Uterus (tissue), 4 donors: ENCODE measurements around the gene SLC9A8. TPM values are rescaled to one million over a fixed set of nuclear protein-coding genes. Genes with fewer than 3 reads are reported as not detected.

Source experiments
- DNase-seq, 2 donors: peaks; one replicate each; pipeline ENCODE4 v3.0.0-alpha.2; 2019 to 2020
- H3K27ac ChIP-seq, 2 donors: fragments of 200-600 bp; sonication (generic); 1 replicate in 1 of 2; 2 replicates in 1 of 2; pipeline ENCODE4 v1.5.1; 2016 to 2018
- H3K27me3 ChIP-seq, 2 donors: fragments of 200-600 bp; sonication (generic); one replicate each; pipeline ENCODE4 v1.5.1; 2018 to 2019; ENCODE audit warnings: control low read depth in 1 of 2
- H3K36me3 ChIP-seq, 2 donors: fragments of 200-600 bp; sonication (generic); one replicate each; pipeline ENCODE4 v1.5.1; 2019; ENCODE audit warnings: control low read depth in 1 of 2
- H3K4me1 ChIP-seq, 2 donors: fragments of 200-600 bp; sonication (generic); one replicate each; pipeline ENCODE4 v1.5.1; 2018 to 2019; ENCODE audit warnings: control low read depth in 1 of 2
- H3K4me3 ChIP-seq, 2 donors: fragments of 200-600 bp; sonication (generic); 1 replicate in 1 of 2; 2 replicates in 1 of 2; pipeline ENCODE4 v1.5.1; 2018 to 2019; ENCODE audit warnings: mild to moderate bottlenecking in 1 of 2
- H3K9me3 ChIP-seq, 2 donors: fragments of 200-600 bp; sonication (generic); one replicate each; pipeline ENCODE4 v1.5.1; 2019; ENCODE audit warnings: control low read depth in 1 of 2
- POLR2A ChIP-seq, 2 donors: fragments of 450-650 bp; IDR thresholded peaks; one replicate each; pipeline ENCODE4 v1.6.1; 2016; ENCODE audit warnings: antibody characterized with exemption in 2 of 2, mild to moderate bottlenecking in 1 of 2, moderate library complexity in 1 of 2
- intact Hi-C: fragments of 100-400 bp; cut with DNase I; formaldehyde crosslinking; loops from one replicate; pipeline ENCODE4 v1.15.1; 2023; ENCODE audit warnings: low total_unique reads
- total RNA-seq, 4 donors: library from RNA; depleted of rRNA in 3 of 4; stranded (reverse); fragments of >200 nt in 3 of 4; gene quantifications; one replicate each; pipeline versions ENCODE4 v1.1.0 to v1.2.4, GENCODE V29; 2014 to 2023
- TF ChIP-seq, protein P1 (sequence below), 4 experiments: fragments of 200-600 bp in 2 of 4; fragments of 450-650 bp in 2 of 4; sonication (generic) in 2 of 4; IDR thresholded peaks; one replicate each; pipeline ENCODE4 v1.5.1; 2016 to 2019; ENCODE audit warnings: antibody characterized with exemption in 4 of 4, mild to moderate bottlenecking in 2 of 4, moderate library complexity in 1 of 4
- donor health status: DM: yes; HTN: yes; CAD: no.

SLC9A8 gene
- total RNA-seq, 4 donors from 2014 or later: 1.3 to 12.8 (median 4.3) TPM

DNA sequence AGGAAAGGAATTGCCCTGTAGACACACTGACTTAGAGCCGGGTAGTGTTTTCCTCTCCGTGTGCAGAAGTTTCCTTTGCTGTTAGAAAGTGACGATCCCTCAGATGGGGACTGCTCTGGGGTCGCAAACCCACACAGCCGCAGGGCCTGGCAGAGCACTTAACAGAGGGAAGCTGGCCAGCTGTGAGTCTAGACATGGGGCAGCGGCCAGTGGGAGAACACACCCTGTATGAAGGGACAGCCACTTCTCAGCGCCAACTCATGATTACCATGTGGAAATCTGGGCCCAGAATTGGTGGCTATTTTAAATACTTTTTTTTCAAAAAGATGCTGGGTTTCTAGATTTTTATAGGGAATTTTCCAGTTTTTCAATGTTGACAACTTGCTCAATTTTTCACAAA, 39.4 kb downstream of the SLC9A8 start:
- H3K9me3 ChIP-seq: no peaks in the 10 kb centered on the region
- intact Hi-C loops: no loop called here
- DNase-seq: no peak
- no peak overlapping the region for H3K27ac ChIP-seq
- no peaks in the 10 kb centered on the region for H3K4me1 ChIP-seq
- no peak for TF ChIP-seq POLR2A (IDR thresholded peaks at IDR 0.05)
- TF ChIP-seq, protein P1, sequence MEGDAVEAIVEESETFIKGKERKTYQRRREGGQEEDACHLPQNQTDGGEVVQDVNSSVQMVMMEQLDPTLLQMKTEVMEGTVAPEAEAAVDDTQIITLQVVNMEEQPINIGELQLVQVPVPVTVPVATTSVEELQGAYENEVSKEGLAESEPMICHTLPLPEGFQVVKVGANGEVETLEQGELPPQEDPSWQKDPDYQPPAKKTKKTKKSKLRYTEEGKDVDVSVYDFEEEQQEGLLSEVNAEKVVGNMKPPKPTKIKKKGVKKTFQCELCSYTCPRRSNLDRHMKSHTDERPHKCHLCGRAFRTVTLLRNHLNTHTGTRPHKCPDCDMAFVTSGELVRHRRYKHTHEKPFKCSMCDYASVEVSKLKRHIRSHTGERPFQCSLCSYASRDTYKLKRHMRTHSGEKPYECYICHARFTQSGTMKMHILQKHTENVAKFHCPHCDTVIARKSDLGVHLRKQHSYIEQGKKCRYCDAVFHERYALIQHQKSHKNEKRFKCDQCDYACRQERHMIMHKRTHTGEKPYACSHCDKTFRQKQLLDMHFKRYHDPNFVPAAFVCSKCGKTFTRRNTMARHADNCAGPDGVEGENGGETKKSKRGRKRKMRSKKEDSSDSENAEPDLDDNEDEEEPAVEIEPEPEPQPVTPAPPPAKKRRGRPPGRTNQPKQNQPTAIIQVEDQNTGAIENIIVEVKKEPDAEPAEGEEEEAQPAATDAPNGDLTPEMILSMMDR (IDR thresholded peaks at IDR 0.05): no peak
- no peaks in the 10 kb centered on the region for H3K36me3 ChIP-seq
- no peaks in the 10 kb centered on the region for H3K27me3 ChIP-seq
- H3K4me3 ChIP-seq: no peak overlapping the region

DNA sequence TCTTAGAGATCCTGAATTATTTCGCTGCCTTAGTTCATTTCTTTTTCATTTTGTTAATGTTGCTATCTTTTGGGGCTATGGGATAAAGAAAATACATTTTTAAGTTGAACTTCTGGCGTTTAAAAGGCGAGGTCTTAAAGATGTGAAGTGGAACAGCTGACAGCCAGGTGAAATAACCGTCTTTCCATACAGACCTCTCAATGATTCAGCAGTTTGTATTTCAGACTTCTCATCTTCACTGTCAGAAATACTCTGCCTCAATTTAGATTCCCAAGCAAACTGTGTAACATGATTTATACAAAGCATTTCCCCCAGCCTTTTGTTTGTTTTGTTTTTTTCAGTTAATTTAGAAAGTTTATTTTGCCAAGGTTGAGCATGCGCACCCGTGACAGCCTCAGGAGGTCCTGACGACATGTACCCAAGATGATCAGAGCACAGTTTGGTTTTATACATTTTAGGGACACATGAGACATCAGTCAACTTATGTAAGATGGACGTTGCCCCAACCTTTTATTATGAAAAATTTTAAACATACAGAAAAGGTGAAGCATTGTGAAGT, 40.0 kb downstream of the SLC9A8 start:
- H3K4me1 ChIP-seq: no peaks in the 10 kb centered on the region
- intact Hi-C loops: no loop called here
- DNase-seq: no peak

DNA sequence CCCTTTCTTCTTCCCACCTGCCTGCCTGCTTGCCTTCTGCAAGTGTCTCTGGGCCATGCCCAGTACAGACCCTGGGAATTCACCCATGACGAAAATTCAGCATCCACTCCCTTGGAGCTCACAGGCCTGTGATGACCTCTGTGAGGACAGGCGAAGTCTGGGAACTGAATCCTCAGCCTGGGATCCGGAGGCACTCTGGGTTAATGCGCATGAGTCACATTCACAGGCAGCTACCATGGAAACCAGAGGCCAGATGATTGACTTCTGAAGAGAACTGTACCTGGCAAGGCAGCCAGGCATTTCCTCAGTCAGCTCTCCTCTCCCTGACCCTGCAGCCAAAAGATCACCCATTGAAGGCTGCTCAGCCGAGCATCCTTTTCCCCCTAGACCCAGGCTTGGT, 41.0 kb downstream of the SLC9A8 start:
- no peak for TF ChIP-seq POLR2A (IDR thresholded peaks at IDR 0.05)
- TF ChIP-seq, protein P1 (IDR thresholded peaks at IDR 0.05): no peak
- no peaks in the 10 kb centered on the region for H3K9me3 ChIP-seq
- no peak overlapping the region for H3K4me3 ChIP-seq
- no peaks in the 10 kb centered on the region for H3K4me1 ChIP-seq
- intact Hi-C loops: no loop called here
- H3K27ac ChIP-seq: no peak overlapping the region
- H3K27me3 ChIP-seq: no peaks in the 10 kb centered on the region
- no peaks in the 10 kb centered on the region for H3K36me3 ChIP-seq
- DNase-seq: no peak

More for the DNA sequence above, 40.0 kb downstream of the SLC9A8 start:
- Histone ChIP-seq H3K9me3 (no peaks in the 10 kb centered on the region), H3K36me3 (no peaks in the 10 kb centered on the region), H3K4me3 (no peak overlapping the region), H3K27ac (no peak overlapping the region), H3K27me3 (no peaks in the 10 kb centered on the region)
- no peak for TF ChIP-seq POLR2A (IDR thresholded peaks at IDR 0.05)
- TF ChIP-seq, protein P1 (IDR thresholded peaks at IDR 0.05): no peak

DNA sequence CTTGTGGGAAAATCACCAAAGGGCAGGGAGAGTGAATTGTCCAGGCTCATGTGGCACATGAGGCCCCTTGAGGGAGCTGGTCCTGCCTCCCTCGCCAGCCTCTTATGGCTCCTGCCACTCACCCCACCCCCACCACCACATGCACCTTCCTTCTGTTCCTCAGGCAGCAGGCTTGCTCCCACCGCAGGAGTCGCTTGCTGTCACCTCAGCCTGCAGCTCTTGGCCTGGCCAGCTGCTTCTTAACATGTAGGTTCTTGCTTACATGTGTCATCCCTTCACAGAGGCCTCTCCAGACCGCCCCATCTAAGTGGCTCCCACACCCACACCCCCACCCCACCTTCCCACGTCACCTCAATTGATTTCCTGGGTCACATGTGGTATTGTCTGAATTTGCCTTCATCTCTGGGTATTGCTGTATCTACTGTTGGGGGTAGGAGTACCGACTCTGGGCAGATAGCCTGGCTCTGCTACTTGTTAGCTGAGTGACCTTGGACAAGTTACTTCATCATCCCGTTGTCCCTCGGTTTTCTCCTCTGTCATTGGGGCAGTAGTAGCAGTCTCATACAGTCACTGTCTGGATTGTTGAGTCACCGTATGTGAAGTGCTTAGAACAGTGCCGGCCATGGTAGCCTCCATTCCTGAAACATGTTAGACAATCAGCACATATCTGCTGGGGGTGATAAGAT, 41.7 kb downstream of the SLC9A8 start:
- Histone ChIP-seq H3K27ac (no peak overlapping the region), H3K27me3 (no peaks in the 10 kb centered on the region), H3K4me1 (no peaks in the 10 kb centered on the region), H3K36me3 (no peaks in the 10 kb centered on the region), H3K4me3 (no peak overlapping the region), H3K9me3 (no peaks in the 10 kb centered on the region)
- intact Hi-C loops: no loop called here
- TF ChIP-seq POLR2A (IDR thresholded peaks at IDR 0.05): no peak
- TF ChIP-seq, protein P1 (IDR thresholded peaks at IDR 0.05): no peak
- DNase-seq: no peak

DNA sequence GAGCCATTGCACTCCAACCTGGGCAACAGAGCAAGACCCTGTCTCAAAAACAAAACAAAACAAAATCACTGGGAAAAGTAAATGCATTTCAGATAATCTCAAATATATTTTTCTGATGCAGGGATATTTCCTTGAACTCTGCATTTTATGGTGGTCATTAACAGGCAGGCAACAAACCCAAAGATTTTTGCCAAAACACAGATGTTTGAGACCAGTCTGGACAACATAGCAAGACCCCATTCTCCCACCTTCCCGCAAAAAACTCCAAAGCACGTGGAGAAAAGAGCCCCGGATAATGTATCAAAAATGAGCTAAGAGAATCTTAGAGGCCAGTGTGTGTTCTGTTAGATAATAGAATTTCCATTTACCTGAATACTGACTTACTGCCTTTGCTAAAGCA, 44.3 kb downstream of the SLC9A8 start:
- no peak for DNase-seq
- intact Hi-C loops: no loop called here
- no peaks in the 10 kb centered on the region for H3K36me3 ChIP-seq

More for the DNA sequence above, 44.3 kb downstream of the SLC9A8 start:
- no peak overlapping the region for H3K4me3 ChIP-seq
- H3K27me3 ChIP-seq: no peaks in the 10 kb centered on the region
- no peak for TF ChIP-seq POLR2A (IDR thresholded peaks at IDR 0.05)
- TF ChIP-seq, protein P1 (IDR thresholded peaks at IDR 0.05): no peak
- H3K4me1 ChIP-seq: no peaks in the 10 kb centered on the region
- no peak overlapping the region for H3K27ac ChIP-seq
- no peaks in the 10 kb centered on the region for H3K9me3 ChIP-seq
